MM.1S (cell line): ENCODE data around the gene ABCB8.

Source experiments
- DNase-seq: peaks from one replicate; pipeline ENCODE4 v3.0.0-alpha.2; 2015
- H2AFZ ChIP-seq: fragments of 300-600 bp; sonication (generic); 2 replicates; pipeline ENCODE4 v1.6.0; 2016; ENCODE audit warnings: antibody characterized with exemption, low read length
- H3F3A ChIP-seq: fragments of 300-600 bp; sonication (generic); 2 replicates; pipeline ENCODE4 v1.6.1; 2016; ENCODE audit warnings: mild to moderate bottlenecking, antibody characterized with exemption, low read length, moderate library complexity, mixed read lengths; ENCODE audit not compliant: insufficient read depth
- H3K27ac ChIP-seq: fragments of 300-600 bp; sonication (generic); 2 replicates; pipeline ENCODE4 v1.5.1; 2016; ENCODE audit warnings: mild to moderate bottlenecking, low read length
- H3K27me3 ChIP-seq: fragments of 300-600 bp; sonication (generic); replicated peaks from 2 replicates; pipeline ENCODE4 v1.6.0; 2016; ENCODE audit warnings: low read length; ENCODE audit not compliant: insufficient read depth
- H3K36me3 ChIP-seq: fragments of 300-600 bp; sonication (generic); replicated peaks from 2 replicates; pipeline ENCODE4 v1.6.1; 2016; ENCODE audit warnings: mild to moderate bottlenecking, low read length, mixed read lengths; ENCODE audit not compliant: insufficient read depth
- H3K4me1 ChIP-seq: fragments of 300-600 bp; sonication (generic); 2 replicates; pipeline ENCODE4 v1.6.1; 2016; ENCODE audit warnings: low read length, mixed read lengths
- H3K4me2 ChIP-seq: fragments of 300-600 bp; sonication (generic); 2 replicates; pipeline ENCODE4 v1.6.0; 2016; ENCODE audit warnings: low read depth, low read length
- H3K4me3 ChIP-seq: fragments of 300-600 bp; sonication (generic); 2 replicates; pipeline ENCODE4 v1.5.1; 2016; ENCODE audit warnings: low read length, mixed read lengths
- H3K79me2 ChIP-seq: fragments of 300-600 bp; sonication (generic); 2 replicates; pipeline ENCODE4 v1.6.1; 2016; ENCODE audit warnings: mixed run types, low read length, mixed read lengths
- H3K9ac ChIP-seq: fragments of 300-600 bp; sonication (generic); 2 replicates; pipeline ENCODE4 v1.6.1; 2016; ENCODE audit warnings: low read length, mixed read lengths
- H3K9me2 ChIP-seq: fragments of 300-600 bp; sonication (generic); replicated peaks from 2 replicates; pipeline ENCODE4 v1.6.1; 2016; ENCODE audit warnings: mild to moderate bottlenecking, low read length, mixed read lengths; ENCODE audit not compliant: insufficient read depth
- H3K9me3 ChIP-seq: fragments of 300-600 bp; sonication (generic); replicated peaks from 2 replicates; pipeline ENCODE4 v1.6.1; 2016; ENCODE audit warnings: mild to moderate bottlenecking, low read length, mixed read lengths; ENCODE audit not compliant: insufficient read depth
- H4K20me1 ChIP-seq: fragments of 300-600 bp; sonication (generic); 2 replicates; pipeline ENCODE4 v1.6.1; 2016; ENCODE audit warnings: mild to moderate bottlenecking, low read length, moderate library complexity, mixed read lengths; ENCODE audit not compliant: insufficient read depth
- EZH2 ChIP-seq: fragments of 300-600 bp; sonication (generic); optimal IDR thresholded peaks from 2 replicates; pipeline ENCODE3; 2017; ENCODE audit warnings: low read depth, mild to moderate bottlenecking, antibody characterized with exemption, low read length, mixed read lengths
- EZH2phosphoT487 ChIP-seq: fragments of 300-600 bp; sonication (generic); IDR thresholded peaks from 2 replicates; pipeline ENCODE4 v1.6.1; 2018; ENCODE audit warnings: antibody characterized with exemption, low read length
- TF ChIP-seq, protein P1 (sequence below): fragments of 300-600 bp; sonication (generic); IDR thresholded peaks from 2 replicates; pipeline ENCODE4 v1.5.1; 2016; ENCODE audit warnings: antibody characterized with exemption, low read length, mixed read lengths

ABCB8 gene

DNA sequence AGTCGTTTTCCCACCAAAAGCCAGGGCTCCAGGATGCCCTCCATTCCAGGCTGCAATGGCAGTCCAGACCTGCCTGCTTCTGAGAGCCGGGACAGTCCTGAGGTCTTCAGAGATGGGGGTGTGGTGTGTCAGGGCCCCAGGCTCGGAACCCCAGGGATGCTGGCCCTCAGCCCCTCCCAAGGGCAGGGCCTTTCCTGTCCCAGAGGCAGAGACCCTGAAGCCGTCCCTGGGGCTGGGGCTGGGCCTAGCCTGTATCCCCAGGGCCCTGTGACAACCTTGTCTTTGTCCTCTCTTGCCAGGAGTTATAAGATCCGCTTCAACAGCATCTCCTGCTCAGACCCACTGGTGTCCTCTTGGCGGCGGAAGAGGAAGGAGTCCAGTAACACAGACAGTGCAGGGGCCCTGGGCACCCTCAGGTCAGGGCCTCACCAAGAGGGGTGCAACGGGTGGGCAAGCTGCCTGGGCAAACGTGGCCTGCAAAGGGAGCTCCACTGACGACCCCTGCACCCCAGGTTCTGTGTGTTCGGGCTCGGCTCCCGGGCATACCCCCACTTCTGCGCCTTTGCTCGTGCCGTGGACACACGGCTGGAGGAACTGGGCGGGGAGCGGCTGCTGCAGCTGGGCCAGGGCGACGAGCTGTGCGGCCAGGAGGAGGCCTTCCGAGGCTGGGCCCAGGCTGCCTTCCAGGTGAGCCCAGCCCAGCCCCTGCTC lies 21.5 kb upstream of the ABCB8 start:
- Histone ChIP-seq H3F3A (no peaks in the 10 kb centered on the region), H3K4me3 (no peak overlapping the region), H4K20me1 (no peaks in the 10 kb centered on the region), H3K36me3 (no peaks in the 10 kb centered on the region), H3K9ac (no peak overlapping the region), H3K27me3 (peaks cover 2% of the 10 kb centered on the region; the same call in 1 of the 2 replicates), H3K9me3 (no peaks in the 10 kb centered on the region), H2AFZ (no peak overlapping the region), H3K79me2 (no peaks in the 10 kb centered on the region), H3K27ac (no peak overlapping the region), H3K4me2 (no peak overlapping the region), H3K9me2 (no peaks in the 10 kb centered on the region), H3K4me1 (no peaks in the 10 kb centered on the region)
- TF ChIP-seq EZH2phosphoT487, result no peak
- TF ChIP-seq EZH2, result no peak
- TF ChIP-seq, protein P1, sequence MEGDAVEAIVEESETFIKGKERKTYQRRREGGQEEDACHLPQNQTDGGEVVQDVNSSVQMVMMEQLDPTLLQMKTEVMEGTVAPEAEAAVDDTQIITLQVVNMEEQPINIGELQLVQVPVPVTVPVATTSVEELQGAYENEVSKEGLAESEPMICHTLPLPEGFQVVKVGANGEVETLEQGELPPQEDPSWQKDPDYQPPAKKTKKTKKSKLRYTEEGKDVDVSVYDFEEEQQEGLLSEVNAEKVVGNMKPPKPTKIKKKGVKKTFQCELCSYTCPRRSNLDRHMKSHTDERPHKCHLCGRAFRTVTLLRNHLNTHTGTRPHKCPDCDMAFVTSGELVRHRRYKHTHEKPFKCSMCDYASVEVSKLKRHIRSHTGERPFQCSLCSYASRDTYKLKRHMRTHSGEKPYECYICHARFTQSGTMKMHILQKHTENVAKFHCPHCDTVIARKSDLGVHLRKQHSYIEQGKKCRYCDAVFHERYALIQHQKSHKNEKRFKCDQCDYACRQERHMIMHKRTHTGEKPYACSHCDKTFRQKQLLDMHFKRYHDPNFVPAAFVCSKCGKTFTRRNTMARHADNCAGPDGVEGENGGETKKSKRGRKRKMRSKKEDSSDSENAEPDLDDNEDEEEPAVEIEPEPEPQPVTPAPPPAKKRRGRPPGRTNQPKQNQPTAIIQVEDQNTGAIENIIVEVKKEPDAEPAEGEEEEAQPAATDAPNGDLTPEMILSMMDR, result no peak
- no peak for DNase-seq

DNA sequence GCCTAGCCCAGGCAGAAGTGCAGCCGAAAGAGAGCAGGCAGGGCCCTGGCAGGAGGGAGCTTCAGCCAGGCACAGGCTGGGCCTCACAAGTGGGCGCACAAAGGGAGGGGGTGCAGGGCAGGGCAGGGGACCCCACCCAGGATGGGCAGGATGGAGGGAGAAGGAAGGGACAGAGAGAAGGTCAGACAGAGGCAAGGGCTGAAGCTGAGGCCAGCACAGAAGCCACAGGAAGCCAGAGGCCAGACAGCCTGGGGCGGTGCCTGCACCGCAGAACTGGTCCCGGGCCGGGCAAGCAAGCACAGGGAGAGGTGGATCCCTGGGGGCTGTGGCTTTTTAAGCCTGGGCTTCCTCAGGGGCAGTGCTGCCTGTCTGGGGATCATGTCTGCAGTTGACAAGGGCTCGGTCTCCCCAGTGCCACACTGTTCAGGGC lies 20.8 kb upstream of the ABCB8 start:
- no peak overlapping the region for H3K27ac ChIP-seq
- no peak overlapping the region for H3K9ac ChIP-seq
- no peaks in the 10 kb centered on the region for H3K79me2 ChIP-seq
- H3K9me3 ChIP-seq, result no peaks in the 10 kb centered on the region
- 0 out of 2 replicates have a peak overlapping the region, but pooled peaks have one; percentile 49 for H3K4me3 ChIP-seq
- TF ChIP-seq, protein P1, result no peak
- TF ChIP-seq EZH2phosphoT487 (no peak), EZH2 (no peak)
- H3K36me3 ChIP-seq, result no peaks in the 10 kb centered on the region
- no peaks in the 10 kb centered on the region for H3F3A ChIP-seq
- peak overlapping the region; percentile 61 for H2AFZ ChIP-seq
- DNase-seq, result no peak
- H3K9me2 ChIP-seq, result no peaks in the 10 kb centered on the region
- no peaks in the 10 kb centered on the region for H3K4me1 ChIP-seq
- no peaks in the 10 kb centered on the region for H4K20me1 ChIP-seq
- H3K27me3 ChIP-seq, result peaks cover 9% of the 10 kb centered on the region
- peak overlapping the region; percentile 60; the same call in 1 of the 2 replicates for H3K4me2 ChIP-seq

DNA sequence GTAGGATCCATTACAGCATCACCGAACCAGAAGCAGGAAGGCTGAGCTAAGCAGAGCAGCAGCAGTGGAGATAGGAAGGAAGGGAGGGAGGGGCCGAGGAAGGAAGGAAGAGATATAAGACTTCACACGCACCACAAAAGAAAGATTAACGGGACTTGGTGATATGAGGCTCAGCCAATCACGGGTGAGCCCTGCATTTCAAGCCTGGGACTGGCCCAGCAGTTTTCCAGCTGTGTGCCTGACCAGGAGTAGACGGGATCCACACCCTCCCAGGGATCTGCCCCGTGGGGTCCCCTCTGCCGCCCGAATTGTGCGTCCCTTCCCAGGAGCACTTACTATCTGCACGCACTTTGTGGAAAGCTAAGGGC lies 20.1 kb upstream of the ABCB8 start:
- no peak for TF ChIP-seq EZH2phosphoT487
- TF ChIP-seq EZH2, result no peak
- TF ChIP-seq, protein P1, result no peak
- Histone ChIP-seq H3K36me3 (no peaks in the 10 kb centered on the region), H3K9me2 (no peaks in the 10 kb centered on the region), H4K20me1 (no peaks in the 10 kb centered on the region), H3K4me2 (peak overlapping the region; percentile 60), H3F3A (0 out of 2 replicates have a peak, but pooled peaks cover 3% of the 10 kb centered on the region), H3K4me3 (peak overlapping the region; percentile 49), H3K79me2 (no peaks in the 10 kb centered on the region), H3K9me3 (no peaks in the 10 kb centered on the region), H3K27ac (peak overlapping the region; percentile 30; the same call in 1 of the 2 replicates), H3K27me3 (peaks cover 15% of the 10 kb centered on the region), H2AFZ (peak overlapping the region; percentile 61), H3K9ac (peak overlapping the region; percentile 43; the same call in 1 of the 2 replicates), H3K4me1 (peaks cover 2% of the 10 kb centered on the region; the same call in 1 of the 2 replicates)
- DNase-seq, result peak; percentile 27
